Parathyroid adenoma (tissue), 2 donors: ENCODE data around the gene KIRREL3.

Experiments
- H2AFZ ChIP-seq: fragments of 300-600 bp; sonication (generic); one replicate; pipeline ENCODE4 v1.7.0; 2017; ENCODE audit warnings: antibody characterized with exemption, mild to moderate bottlenecking
- H3K27ac ChIP-seq: fragments of 300-600 bp; sonication (generic); one replicate; pipeline ENCODE4 v1.7.0; 2017
- H3K27me3 ChIP-seq: fragments of 300-600 bp; sonication (generic); one replicate; pipeline ENCODE4 v1.7.0; 2017; ENCODE audit warnings: low read length; ENCODE audit not compliant: control insufficient read depth, insufficient read depth
- H3K36me3 ChIP-seq: fragments of 300-600 bp; sonication (generic); one replicate; pipeline ENCODE4 v1.7.0; 2017; ENCODE audit warnings: low read length; ENCODE audit not compliant: control insufficient read depth, insufficient read depth
- H3K4me1 ChIP-seq: fragments of 300-600 bp; sonication (generic); one replicate; pipeline ENCODE4 v1.7.0; 2017; ENCODE audit warnings: control low read depth
- H3K4me2 ChIP-seq: fragments of 300-600 bp; sonication (generic); one replicate; pipeline ENCODE4 v1.7.0; 2017; ENCODE audit warnings: low read length
- H3K4me3 ChIP-seq: fragments of 300-600 bp; sonication (generic); one replicate; pipeline ENCODE4 v1.7.0; 2017; ENCODE audit warnings: low read depth, low read length
- H3K79me2 ChIP-seq: fragments of 300-600 bp; sonication (generic); one replicate; pipeline ENCODE4 v1.7.0; 2017; ENCODE audit warnings: control low read depth
- H3K9ac ChIP-seq: fragments of 300-600 bp; sonication (generic); one replicate; pipeline ENCODE4 v1.7.0; 2017; ENCODE audit warnings: mild to moderate bottlenecking
- H3K9me3 ChIP-seq: fragments of 300-600 bp; sonication (generic); one replicate; pipeline ENCODE4 v1.7.0; 2017; ENCODE audit warnings: low read length; ENCODE audit not compliant: control insufficient read depth
- TF ChIP-seq, protein P1 (sequence below): fragments of 300-600 bp; sonication (generic); IDR thresholded peaks from one replicate; pipeline ENCODE4 v1.7.0; 2017; ENCODE audit warnings: antibody characterized with exemption, mild to moderate bottlenecking
- donor health status: primary hyperparathyroidism.

Gene KIRREL3

DNA sequence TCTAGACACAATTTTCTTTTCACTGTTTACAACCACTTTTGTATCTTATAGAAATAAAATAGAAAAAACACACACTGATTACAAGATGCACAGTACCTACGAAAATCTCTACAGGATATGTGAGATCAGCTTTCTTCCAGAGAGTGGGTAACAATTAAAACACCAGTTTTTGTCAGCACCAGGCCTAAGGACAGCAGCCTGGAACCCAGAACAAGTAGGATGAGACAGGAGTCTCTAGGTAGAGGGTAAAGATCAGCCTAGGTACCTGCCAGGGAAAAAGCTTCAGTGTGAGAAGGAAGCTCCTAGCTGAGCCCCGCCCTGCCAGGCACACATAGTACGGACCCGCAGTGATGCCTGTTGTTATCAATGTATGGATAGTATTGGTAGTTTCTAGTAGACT is 61.9 kb downstream of the KIRREL3 start:
- no peak overlapping the region for H2AFZ ChIP-seq
- no peak overlapping the region for H3K27ac ChIP-seq
- no peak overlapping the region for H3K9ac ChIP-seq
- no peaks in the 10 kb centered on the region for H3K27me3 ChIP-seq
- no peaks in the 10 kb centered on the region for H3K79me2 ChIP-seq
- TF ChIP-seq, protein P1, sequence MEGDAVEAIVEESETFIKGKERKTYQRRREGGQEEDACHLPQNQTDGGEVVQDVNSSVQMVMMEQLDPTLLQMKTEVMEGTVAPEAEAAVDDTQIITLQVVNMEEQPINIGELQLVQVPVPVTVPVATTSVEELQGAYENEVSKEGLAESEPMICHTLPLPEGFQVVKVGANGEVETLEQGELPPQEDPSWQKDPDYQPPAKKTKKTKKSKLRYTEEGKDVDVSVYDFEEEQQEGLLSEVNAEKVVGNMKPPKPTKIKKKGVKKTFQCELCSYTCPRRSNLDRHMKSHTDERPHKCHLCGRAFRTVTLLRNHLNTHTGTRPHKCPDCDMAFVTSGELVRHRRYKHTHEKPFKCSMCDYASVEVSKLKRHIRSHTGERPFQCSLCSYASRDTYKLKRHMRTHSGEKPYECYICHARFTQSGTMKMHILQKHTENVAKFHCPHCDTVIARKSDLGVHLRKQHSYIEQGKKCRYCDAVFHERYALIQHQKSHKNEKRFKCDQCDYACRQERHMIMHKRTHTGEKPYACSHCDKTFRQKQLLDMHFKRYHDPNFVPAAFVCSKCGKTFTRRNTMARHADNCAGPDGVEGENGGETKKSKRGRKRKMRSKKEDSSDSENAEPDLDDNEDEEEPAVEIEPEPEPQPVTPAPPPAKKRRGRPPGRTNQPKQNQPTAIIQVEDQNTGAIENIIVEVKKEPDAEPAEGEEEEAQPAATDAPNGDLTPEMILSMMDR, result no peak
- H3K4me2 ChIP-seq, result no peak overlapping the region
- no peaks in the 10 kb centered on the region for H3K36me3 ChIP-seq
- no peaks in the 10 kb centered on the region for H3K9me3 ChIP-seq
- no peaks in the 10 kb centered on the region for H3K4me1 ChIP-seq
- no peak overlapping the region for H3K4me3 ChIP-seq

DNA sequence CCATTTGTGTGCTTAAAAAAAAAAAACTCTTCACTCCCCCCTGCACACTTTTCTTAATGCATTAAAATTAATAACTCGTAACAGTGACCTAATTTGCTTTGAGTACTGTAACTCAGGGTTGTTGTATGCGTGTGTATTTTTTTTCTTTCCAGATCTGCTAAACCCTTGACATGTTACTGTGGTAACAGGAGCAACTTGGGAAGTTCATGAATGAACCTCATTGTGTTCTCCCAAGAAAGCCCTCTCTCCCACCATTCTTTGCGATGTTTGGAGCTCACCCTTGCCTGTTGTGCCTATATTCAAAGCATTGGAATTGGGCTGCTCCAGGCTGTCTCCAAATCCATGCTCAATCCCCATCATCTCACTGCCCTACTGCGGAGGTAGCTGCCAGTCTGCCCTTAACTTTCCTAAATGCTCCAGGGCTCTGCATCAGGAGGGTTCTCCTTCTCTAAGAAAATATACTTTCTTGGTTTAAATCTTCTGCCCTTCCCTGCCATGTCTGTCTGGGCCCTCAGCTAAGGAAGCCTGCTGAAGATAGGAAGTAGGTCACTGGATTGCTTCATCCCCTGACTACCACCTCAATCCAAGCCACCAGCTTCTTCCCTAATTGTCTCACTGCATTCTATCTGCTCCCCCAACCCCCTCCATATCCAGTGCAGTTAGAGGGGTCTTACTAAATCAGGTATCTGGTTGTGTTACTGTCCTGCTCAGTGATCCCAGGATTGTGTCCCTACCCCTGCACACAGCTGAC is 70.3 kb downstream of the KIRREL3 start:
- H3K27ac ChIP-seq, result no peak overlapping the region
- no peaks in the 10 kb centered on the region for H3K9me3 ChIP-seq
- H2AFZ ChIP-seq, result no peak overlapping the region
- H3K4me2 ChIP-seq, result no peak overlapping the region
- TF ChIP-seq, protein P1, result no peak
- no peaks in the 10 kb centered on the region for H3K27me3 ChIP-seq
- H3K4me1 ChIP-seq, result no peaks in the 10 kb centered on the region
- no peaks in the 10 kb centered on the region for H3K36me3 ChIP-seq
- no peak overlapping the region for H3K9ac ChIP-seq
- H3K79me2 ChIP-seq, result no peaks in the 10 kb centered on the region
- no peak overlapping the region for H3K4me3 ChIP-seq

DNA sequence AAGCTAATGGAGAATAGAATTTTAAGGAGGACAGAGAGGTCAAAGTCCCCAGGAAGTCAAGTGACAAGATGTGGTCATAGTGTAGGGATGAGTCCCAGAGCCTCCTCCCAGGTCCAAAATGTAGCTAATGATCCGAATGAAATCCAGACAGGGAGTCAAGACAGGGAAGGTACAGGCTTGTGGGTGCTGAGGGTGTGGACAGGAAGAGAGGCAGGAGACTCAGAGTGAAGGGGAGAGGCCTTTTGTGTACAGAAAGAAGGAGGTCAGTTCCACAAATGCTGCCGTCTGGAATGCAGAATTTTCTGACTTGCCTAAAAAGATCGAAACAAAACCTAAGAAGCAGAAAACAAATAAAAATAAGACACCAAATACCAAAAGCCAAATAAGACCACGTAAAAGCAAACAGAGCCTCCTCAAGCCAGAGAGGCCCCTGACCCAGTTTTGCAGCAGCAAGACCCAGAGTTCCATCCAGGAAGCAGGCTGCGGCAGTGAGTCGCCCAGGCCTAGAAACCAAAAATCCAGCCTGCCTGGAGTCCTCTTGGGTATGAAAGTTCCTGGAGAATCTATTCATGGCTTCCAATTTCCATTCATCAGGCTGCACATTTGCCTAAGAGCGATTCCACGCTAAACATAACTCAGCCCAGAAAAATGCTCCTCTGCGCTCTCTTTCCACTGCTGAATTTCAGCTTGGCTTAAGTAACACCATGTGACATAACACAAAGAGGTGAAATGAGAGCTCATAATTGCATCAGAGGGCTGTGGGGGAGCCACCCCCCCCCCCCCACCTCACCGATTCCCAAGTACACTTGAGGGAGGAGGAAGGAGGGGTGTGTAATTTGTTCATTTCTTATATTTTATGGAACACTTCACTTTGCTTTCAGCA is 71.2 kb downstream of the KIRREL3 start:
- no peak overlapping the region for H3K4me3 ChIP-seq
- H3K4me2 ChIP-seq, result no peak overlapping the region
- TF ChIP-seq, protein P1, result no peak
- H2AFZ ChIP-seq, result no peak overlapping the region
- H3K9me3 ChIP-seq, result no peaks in the 10 kb centered on the region
- H3K27me3 ChIP-seq, result no peaks in the 10 kb centered on the region
- H3K9ac ChIP-seq, result no peak overlapping the region
- H3K79me2 ChIP-seq, result no peaks in the 10 kb centered on the region
- H3K27ac ChIP-seq, result no peak overlapping the region
- H3K4me1 ChIP-seq, result no peaks in the 10 kb centered on the region
- H3K36me3 ChIP-seq, result no peaks in the 10 kb centered on the region

DNA sequence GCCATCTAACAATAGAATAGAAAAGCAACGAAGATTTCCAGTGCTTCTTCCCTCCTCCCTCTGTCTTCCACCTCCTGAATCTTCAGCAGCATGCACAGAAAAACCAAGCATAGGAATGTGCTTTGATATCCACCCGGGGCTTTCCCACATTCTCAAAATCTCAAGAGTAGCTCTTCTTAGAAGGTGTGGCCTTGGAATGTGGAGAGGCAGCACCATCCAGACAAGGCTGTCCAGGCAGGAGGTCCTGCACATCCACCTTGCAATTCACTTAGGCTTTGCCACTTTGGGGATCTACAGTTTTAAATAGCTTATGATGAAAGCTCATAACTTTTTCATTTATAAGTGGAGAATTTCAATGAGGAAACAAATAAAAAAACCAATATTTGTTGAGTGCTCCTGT is 72.9 kb downstream of the KIRREL3 start:
- Histone ChIP-seq H3K4me1 (no peaks in the 10 kb centered on the region), H3K27ac (no peak overlapping the region), H3K4me2 (no peak overlapping the region), H3K36me3 (no peaks in the 10 kb centered on the region), H3K27me3 (no peaks in the 10 kb centered on the region), H2AFZ (no peak overlapping the region), H3K9ac (no peak overlapping the region), H3K79me2 (no peaks in the 10 kb centered on the region), H3K9me3 (no peaks in the 10 kb centered on the region), H3K4me3 (no peak overlapping the region)
- TF ChIP-seq, protein P1, result no peak
